ENCODE data around the gene THOC5.

DNA sequence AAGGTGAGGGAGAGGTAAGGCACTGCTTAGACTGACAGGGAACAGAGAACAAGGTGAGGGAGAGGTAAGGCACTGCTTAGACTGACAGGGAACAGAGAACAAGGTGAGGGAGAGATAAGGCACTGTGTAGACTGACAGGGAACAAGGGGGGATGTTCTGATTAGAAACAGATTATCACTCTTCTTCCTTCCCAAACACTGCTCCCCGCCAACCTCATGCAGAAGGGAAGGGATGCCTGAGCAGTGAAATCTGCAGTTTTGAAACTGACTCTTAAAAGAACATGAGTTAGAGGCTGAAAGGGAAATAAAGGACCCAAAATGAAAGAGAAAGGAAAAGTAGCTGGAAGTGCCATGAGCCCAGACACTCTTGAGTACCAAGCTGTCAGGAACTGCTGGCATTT, 43.7 kb downstream of the THOC5 start:
- TF ChIP-seq, protein P1, sequence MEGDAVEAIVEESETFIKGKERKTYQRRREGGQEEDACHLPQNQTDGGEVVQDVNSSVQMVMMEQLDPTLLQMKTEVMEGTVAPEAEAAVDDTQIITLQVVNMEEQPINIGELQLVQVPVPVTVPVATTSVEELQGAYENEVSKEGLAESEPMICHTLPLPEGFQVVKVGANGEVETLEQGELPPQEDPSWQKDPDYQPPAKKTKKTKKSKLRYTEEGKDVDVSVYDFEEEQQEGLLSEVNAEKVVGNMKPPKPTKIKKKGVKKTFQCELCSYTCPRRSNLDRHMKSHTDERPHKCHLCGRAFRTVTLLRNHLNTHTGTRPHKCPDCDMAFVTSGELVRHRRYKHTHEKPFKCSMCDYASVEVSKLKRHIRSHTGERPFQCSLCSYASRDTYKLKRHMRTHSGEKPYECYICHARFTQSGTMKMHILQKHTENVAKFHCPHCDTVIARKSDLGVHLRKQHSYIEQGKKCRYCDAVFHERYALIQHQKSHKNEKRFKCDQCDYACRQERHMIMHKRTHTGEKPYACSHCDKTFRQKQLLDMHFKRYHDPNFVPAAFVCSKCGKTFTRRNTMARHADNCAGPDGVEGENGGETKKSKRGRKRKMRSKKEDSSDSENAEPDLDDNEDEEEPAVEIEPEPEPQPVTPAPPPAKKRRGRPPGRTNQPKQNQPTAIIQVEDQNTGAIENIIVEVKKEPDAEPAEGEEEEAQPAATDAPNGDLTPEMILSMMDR (IDR thresholded peaks at IDR 0.05), result no peak
- TF ChIP-seq POLR2A (IDR thresholded peaks at IDR 0.05), result no peak
